Cardiac muscle cell (in vitro differentiated cells and primary cell): Measurements from ENCODE around the gene POMGNT2. TPM values are rescaled to one million over a fixed set of nuclear protein-coding genes. Genes with fewer than 3 reads are reported as not detected.
A peak's percentile ranks its signal among the peaks of the same experiment; 100 is the strongest.

Experiments used
- DNase-seq, 2 donors: peaks; one replicate each; pipeline versions ENCODE4 v3.0.0 to v3.0.0-alpha.2; 2010 to 2017; ENCODE audit warnings: low read depth in 1 of 2, low spot score in 1 of 2
- H3K27ac ChIP-seq: fragments of 200-600 bp; sonication (generic); 2 replicates; pipeline ENCODE4 v1.5.1; 2016
- H3K27me3 ChIP-seq: fragments of 200-600 bp; sonication (generic); 2 replicates; pipeline ENCODE4 v1.6.0; 2016; ENCODE audit warnings: control low read depth
- H3K36me3 ChIP-seq: fragments of 200-600 bp; sonication (generic); 2 replicates; pipeline ENCODE4 v1.5.1; 2016; ENCODE audit warnings: control low read depth
- H3K4me1 ChIP-seq: fragments of 200-600 bp; sonication (generic); 2 replicates; pipeline ENCODE4 v1.8.1; 2017; ENCODE audit warnings: low read depth, mild to moderate bottlenecking, mixed run types
- H3K4me3 ChIP-seq: fragments of 200-600 bp; sonication (generic); 2 replicates; pipeline ENCODE4 v1.5.1; 2016; ENCODE audit warnings: mild to moderate bottlenecking
- H3K9me3 ChIP-seq: fragments of 200-600 bp; sonication (generic); 2 replicates; pipeline ENCODE4 v1.5.1; 2017; ENCODE audit warnings: low read depth, mild to moderate bottlenecking, control low read depth
- CTCF ChIP-seq: IDR thresholded peaks from 2 replicates; pipeline ENCODE4 v1.5.1; 2012; ENCODE audit warnings: low read depth, mild to moderate bottlenecking, low read length
- polyA plus RNA-seq: library from polyadenylated mRNA; unstranded; fragments of >200 nt; fragmentation: Nextera tagmentation; extraction: Ambion mirVana; gene quantifications from 2 replicates; pipeline ENCODE4 v1.2.1, GENCODE V29; 2016
- total RNA-seq: library from RNA; depleted of rRNA; stranded (reverse); fragments of >200 nt; gene quantifications from 2 replicates; pipeline ENCODE4 v1.2.3, GENCODE V29; 2016

The POMGNT2 gene
- 22.4 and 32.7 TPM in 2 replicates for total RNA-seq
- polyA plus RNA-seq, result 18.4 and 28.0 TPM in 2 replicates

DNA sequence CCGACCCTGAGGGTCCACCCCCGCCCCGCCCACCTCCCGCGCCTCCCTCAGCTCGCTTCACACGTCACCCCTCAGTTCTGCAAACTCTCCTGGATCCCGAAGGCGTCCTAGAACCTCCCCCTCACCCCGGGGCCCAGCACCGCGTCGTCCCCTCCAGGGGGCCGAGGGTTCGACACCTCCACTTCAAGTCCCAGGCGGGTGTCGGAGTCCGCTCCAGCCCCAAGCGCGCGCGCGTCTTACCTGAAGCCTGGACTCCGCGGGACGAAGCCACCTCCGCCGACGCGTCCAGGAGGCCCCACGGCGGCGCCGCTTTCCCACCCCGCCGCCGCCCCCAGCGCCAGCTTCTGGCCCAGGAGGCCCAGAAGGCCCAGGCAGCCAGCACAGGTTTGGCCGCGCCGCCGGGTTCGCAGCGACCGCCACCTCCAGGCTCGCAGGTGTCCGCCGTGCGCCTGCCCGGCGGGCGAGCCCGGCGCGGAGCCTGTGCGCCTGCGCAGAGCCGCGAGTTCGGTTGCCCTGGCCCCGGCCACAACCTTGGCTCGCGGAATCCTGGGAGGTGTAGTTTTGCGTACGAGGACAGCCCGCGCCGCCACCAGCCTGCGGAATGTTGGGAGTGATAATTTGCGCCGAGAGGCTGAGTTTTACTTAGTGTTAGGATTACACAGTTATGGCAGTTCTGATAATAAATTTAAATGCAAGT, at the start of gene POMGNT2:
Gene POMGNT2, minus strand, starts transcription at position 484 of the 697 bp plus-strand sequence. CDS start 24,648 bp downstream, outside the sequence.
- DNase-seq, result peak; percentile 86 to 94
- Histone ChIP-seq H3K9me3 (no peaks in the 10 kb centered on the region), H3K4me1 (peaks cover 14% of the 10 kb centered on the region), H3K4me3 (peak within 1 kb of the TSS; percentile 85), H3K27me3 (peaks cover 19% of the 10 kb centered on the region), H3K27ac (no peak within 1 kb of the TSS), H3K36me3 (no peaks in the 10 kb centered on the region)
- no peak for TF ChIP-seq CTCF

GRCh38 chr3:43154980-43155379, 49.1 kb upstream of the POMGNT2 start:
- H3K4me3 ChIP-seq, result no peak overlapping the region
- no peaks in the 10 kb centered on the region for H3K4me1 ChIP-seq
- no peaks in the 10 kb centered on the region for H3K9me3 ChIP-seq
- H3K36me3 ChIP-seq, result no peaks in the 10 kb centered on the region
- DNase-seq, result no peak
- no peaks in the 10 kb centered on the region for H3K27me3 ChIP-seq
- TF ChIP-seq CTCF, result no peak
- no peak overlapping the region for H3K27ac ChIP-seq

GRCh38 chr3:43153216-43154083, 47.6 kb upstream of the POMGNT2 start:
- TF ChIP-seq CTCF, result peak; percentile 24
- Histone ChIP-seq H3K4me1 (no peaks in the 10 kb centered on the region), H3K4me3 (no peak overlapping the region), H3K27ac (no peak overlapping the region), H3K27me3 (no peaks in the 10 kb centered on the region), H3K9me3 (no peaks in the 10 kb centered on the region), H3K36me3 (no peaks in the 10 kb centered on the region)
- peak in 1 of 2 donors; percentile 74 for DNase-seq

GRCh38 chr3:43152649-43153048, 46.8 kb upstream of the POMGNT2 start:
- H3K27ac ChIP-seq, result no peak overlapping the region
- DNase-seq, result peak; percentile 13 to 60
- H3K36me3 ChIP-seq, result no peaks in the 10 kb centered on the region
- no peaks in the 10 kb centered on the region for H3K27me3 ChIP-seq
- TF ChIP-seq CTCF, result no peak
- H3K4me3 ChIP-seq, result no peak overlapping the region
- H3K9me3 ChIP-seq, result no peaks in the 10 kb centered on the region
- H3K4me1 ChIP-seq, result no peaks in the 10 kb centered on the region

DNA sequence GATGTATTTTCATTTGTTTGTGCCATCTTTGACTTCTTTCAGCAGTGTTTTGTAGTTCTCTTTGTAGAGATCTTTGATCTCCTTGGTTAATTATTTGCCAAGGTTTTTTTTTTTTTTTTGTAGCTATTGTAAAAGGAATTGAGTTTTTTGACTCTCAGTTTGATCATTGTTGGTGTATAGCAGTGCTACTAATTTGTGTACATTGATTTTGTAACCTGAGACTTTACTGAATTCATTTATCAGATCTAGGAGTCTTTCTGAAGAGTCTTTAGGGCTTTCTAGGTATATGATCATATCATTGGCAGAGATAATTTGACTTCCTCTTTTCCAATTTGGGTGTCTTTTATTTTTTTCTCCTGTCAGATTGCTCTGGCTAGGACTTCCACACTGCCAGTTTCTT, 42.2 kb upstream of the POMGNT2 start:
- H3K27me3 ChIP-seq, result no peaks in the 10 kb centered on the region

More for the DNA sequence above, 42.2 kb upstream of the POMGNT2 start:
- Histone ChIP-seq H3K4me1 (no peaks in the 10 kb centered on the region), H3K36me3 (no peaks in the 10 kb centered on the region), H3K9me3 (no peaks in the 10 kb centered on the region), H3K27ac (no peak overlapping the region), H3K4me3 (no peak overlapping the region)
- TF ChIP-seq CTCF, result no peak
- DNase-seq, result no peak
